HCT116 (cell line): ENCODE data around the gene RUNX1.

Source experiments
- ATF3 ChIP-seq: IDR thresholded peaks from 2 replicates; pipeline ENCODE4 v1.6.1; 2012
- CEBPB ChIP-seq: IDR thresholded peaks from 2 replicates; pipeline ENCODE4 v1.6.1; 2012; ENCODE audit warnings: low read depth
- CTCF ChIP-seq, 3 experiments: fragments of 200-600 bp in 1 of 3; sonication (generic) in 1 of 3; IDR thresholded peaks in 2 of 3; conservative IDR thresholded peaks in 1 of 3; 2 replicates each; pipeline ENCODE4 v1.5.1; 2012 to 2017; ENCODE audit warnings: low read depth in 2 of 3, low read length in 2 of 3, antibody characterized with exemption in 1 of 3, borderline replicate concordance in 1 of 3, control low read depth in 1 of 3, mild to moderate bottlenecking in 1 of 3, mixed read lengths in 1 of 3, mixed run types in 1 of 3, moderate library complexity in 1 of 3; ENCODE audit not compliant: insufficient read depth in 1 of 3
- EGR1 ChIP-seq: IDR thresholded peaks from 2 replicates; pipeline ENCODE4 v1.6.1; 2012; ENCODE audit warnings: low read depth
- EZH2phosphoT487 ChIP-seq: fragments of 200-600 bp; IDR thresholded peaks from 2 replicates; pipeline ENCODE4 v1.6.1; 2018; ENCODE audit warnings: antibody characterized with exemption, borderline replicate concordance
- FOSL1 ChIP-seq: IDR thresholded peaks from 2 replicates; pipeline ENCODE4 v1.6.1; 2012; ENCODE audit warnings: low read depth
- POLR2A ChIP-seq: IDR thresholded peaks from 2 replicates; pipeline ENCODE4 v1.7.0; 2011; ENCODE audit warnings: borderline replicate concordance; ENCODE audit not compliant: insufficient read depth, insufficient read length; ENCODE audit errors: extremely low read depth
- POLR2AphosphoS5 ChIP-seq: IDR thresholded peaks from 2 replicates; pipeline ENCODE4 v1.6.1; 2011; ENCODE audit warnings: mild to moderate bottlenecking, low read depth, low read length, moderate library complexity
- RAD21 ChIP-seq: IDR thresholded peaks from 2 replicates; pipeline ENCODE4 v1.6.1; 2012; ENCODE audit warnings: low read depth, mild to moderate bottlenecking
- REST ChIP-seq: IDR thresholded peaks from 2 replicates; pipeline ENCODE4 v1.6.1; 2012; ENCODE audit warnings: low read depth
- TCF7L2 ChIP-seq: IDR thresholded peaks from 2 replicates; pipeline ENCODE4 v1.7.0; 2011; ENCODE audit warnings: borderline replicate concordance, inconsistent platforms; ENCODE audit not compliant: insufficient read depth, insufficient read length; ENCODE audit errors: extremely low read depth
- YY1 ChIP-seq: IDR thresholded peaks from 2 replicates; pipeline ENCODE4 v1.6.1; 2011; ENCODE audit warnings: low read length, low read depth, moderate library complexity, mild to moderate bottlenecking; ENCODE audit not compliant: insufficient replicate concordance; ENCODE audit errors: extremely low read depth
- ZNF274 ChIP-seq: fragments of 200-500 bp; sonication (Bioruptor generic); IDR thresholded peaks from 2 replicates; pipeline ENCODE4 v1.6.1; 2014; ENCODE audit warnings: mild to moderate bottlenecking, low read depth, low read length, inconsistent platforms

- no peak for TF ChIP-seq RAD21
- TF ChIP-seq CTCF (IDR thresholded peaks at IDR 0.05 in 2 of 3, conservative IDR thresholded peaks at IDR 0.05 in 1 of 3; ENCODE audit: borderline replicate concordance in 1 of 3, insufficient read depth in 1 of 3, low read depth in 2 of 3, low read length in 2 of 3), result no peak
- no peak for TF ChIP-seq POLR2A
- TF ChIP-seq ZNF274, result no peak
- no peak for TF ChIP-seq ATF3
- TF ChIP-seq EGR1, result no peak
- no peak for TF ChIP-seq REST
- no peak for TF ChIP-seq TCF7L2
- no peak for TF ChIP-seq YY1
- no peak for TF ChIP-seq FOSL1
- TF ChIP-seq POLR2AphosphoS5, result no peak
- no peak for TF ChIP-seq EZH2phosphoT487
- no peak for TF ChIP-seq CEBPB
These were observed 88.4 kb downstream of the RUNX1 start for GRCh38 chr21:34960687-34961086.
